GM11168 (cell line): ENCODE data around the gene DHRSX.
"Not testable (repeated sequence)": the region's sequence is repeated elsewhere in the genome, so short reads cannot be mapped to it uniquely, and the experiment has no call there.

Source experiments
- in situ Hi-C: fragments of 300-500 bp; cut with MboI; formaldehyde crosslinking; loops from one replicate; pipeline ENCODE4 v1.12.0; 2022; ENCODE audit warnings: low sequenced_read_pairs; ENCODE audit not compliant: unreplicated experiment

DHRSX gene

GRCh38 chrX:2501559-2502102, 855 bp upstream of the DHRSX start:
- in situ Hi-C loops: no loop called here

GRCh38 chrX:2500091-2500802, 529 bp downstream of the DHRSX start:
- in situ Hi-C loops: no loop called here

- in situ Hi-C loops: no loop called here
Observed at GRCh38 chrX:2499507-2499906, 1.3 kb downstream of the DHRSX start.

- in situ Hi-C loops: no loop called here
Observed at GRCh38 chrX:2498781-2499302, 1.9 kb downstream of the DHRSX start.

DNA sequence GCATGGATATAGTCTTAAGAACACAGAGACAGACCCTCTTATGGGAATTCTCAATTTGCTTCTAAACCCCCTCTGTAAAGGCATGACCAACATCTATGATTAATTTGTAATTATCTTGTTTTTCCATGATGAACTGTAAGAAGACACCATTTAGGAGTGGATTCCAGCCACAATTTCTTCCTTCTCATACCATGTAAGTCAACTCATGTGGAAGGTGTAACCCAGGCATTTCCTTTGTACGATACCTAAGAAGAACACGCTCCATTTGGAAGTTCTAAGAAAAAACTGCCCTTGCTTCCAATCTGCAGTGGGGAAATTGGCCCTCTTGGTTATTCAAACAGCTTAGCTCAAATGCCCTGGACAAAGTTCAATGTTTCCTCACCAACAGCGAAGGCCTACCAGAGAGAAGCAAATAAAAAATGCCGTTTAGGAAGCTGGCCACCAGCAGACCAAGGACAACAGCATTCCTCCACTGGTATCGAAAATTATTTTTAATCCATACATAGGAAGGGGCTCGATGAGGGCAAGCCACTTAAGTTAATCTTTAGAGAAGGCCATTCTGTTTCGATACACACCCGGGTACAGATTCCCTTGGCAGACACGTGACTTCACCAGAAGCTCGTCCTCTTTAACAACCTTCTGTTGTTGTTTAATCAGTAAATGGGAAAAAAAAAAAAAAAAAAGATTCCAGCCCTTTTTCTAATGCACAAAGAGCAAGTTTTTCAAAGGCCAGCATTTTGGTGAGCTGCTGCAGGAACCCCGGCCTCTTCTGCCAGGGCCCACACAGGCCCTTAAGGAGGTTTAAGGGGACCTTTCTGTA, 2.6 kb downstream of the DHRSX start:
- in situ Hi-C loops: no loop called here

DNA sequence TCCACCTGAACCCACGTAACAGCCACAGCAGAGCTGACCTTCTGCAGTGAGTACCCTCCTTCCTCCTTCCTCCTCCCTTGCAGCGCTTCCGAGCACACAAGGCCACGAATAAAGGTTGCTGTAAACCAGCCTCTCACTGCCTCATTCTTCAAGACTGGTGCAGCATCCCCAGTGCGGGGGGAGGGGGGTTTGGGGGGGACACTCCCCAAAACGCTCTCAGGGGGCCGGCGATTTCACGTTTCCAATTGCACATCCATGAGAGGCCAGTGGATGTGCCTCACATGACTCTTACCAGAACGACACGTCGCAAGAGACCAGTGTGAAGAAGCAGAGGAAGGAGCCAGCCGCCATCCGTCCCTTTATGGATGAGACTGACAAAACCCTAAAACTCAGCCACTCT, 5.2 kb downstream of the DHRSX start:
- in situ Hi-C loops: no loop called here

GRCh38 chrX:2492531-2493218, 8.1 kb downstream of the DHRSX start:
- in situ Hi-C loops: no loop called here

- in situ Hi-C loops: no loop called here
Observed at GRCh38 chrX:2490634-2491033, 10.1 kb downstream of the DHRSX start.

DNA sequence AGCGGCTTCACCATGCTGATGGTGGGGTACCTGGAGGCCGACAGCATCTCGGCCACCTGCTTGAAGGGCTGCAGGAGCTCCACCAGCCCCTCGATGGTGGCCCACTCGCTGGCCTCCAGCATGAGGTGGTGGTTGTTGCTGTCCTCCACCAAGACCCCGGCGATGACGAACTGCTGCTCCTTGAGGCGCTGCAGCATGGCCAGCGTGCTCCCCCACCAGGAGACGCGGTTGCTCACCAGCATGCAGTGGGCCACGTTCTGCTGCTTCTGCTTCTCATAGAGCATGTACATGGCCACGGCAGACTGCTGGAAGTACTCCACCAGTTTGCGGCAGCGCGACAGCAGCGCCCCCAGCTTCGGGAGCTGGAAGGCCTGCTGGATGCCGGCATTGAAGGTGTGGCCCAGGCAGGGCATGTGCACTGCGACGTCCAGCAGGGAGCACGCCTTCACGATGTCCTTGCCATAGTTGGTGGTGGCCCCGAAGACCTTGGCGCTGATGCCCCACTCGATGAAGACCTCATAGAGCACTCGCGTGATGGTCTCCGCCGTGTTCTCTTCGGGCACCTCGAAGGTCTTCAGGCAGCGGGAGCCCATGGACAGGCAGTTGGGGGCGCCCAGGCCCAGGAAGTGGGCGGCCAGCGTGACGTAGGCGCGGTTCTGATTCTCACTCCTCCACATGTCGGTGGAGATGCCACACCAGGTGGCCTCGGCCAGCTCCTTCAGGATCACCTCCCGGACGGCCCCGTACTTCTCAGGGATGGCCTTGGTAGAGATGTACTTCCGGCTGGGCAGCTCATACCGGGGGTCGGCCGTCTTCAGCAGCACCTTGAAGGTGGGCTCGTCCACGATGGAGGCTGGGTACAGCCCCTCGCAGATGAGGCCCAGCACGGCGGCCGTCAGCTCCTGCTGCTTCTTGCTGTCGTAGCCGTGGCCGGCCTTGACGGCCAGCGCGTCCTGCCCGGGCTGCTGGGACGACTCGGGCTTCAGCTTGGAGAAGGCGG, 11.0 kb downstream of the DHRSX start:
- in situ Hi-C loops: no loop called here

DNA sequence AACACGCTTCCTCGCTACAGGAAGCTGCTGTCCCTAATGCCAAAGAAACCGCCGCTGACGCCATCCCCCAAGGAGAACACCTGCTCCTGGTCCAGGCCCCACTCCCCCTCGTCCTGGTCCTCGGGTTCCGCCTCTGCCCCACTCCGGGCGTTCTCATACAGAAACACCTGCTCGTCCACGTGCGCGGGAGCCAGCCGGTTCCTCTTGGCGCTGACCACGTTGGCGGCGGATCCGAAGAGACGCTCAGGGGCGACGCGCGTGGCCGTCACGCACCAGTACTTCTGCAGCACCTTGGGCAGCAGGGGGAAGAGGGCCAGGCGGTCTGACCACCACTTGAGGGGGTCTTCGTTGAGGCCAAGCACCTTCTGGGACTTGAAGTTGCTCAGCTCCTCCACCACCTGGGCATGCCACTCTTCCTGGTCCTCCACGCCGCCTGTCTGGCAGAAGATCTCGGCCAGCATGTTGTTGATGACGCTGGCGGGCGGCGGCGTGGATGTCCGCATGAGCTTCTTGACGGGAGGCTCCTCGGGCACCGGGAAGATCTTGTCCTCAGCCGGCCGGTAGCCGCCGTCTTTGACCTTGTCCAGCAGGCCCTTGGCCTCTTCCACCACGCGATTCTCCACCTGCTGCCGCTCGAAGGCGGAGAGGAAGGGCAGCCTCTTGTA, 12.0 kb downstream of the DHRSX start:
- in situ Hi-C loops: no loop called here

GRCh38 chrX:2487366-2487765, 13.4 kb downstream of the DHRSX start:
- in situ Hi-C loops: no loop called here

GRCh38 chrX:2486476-2487133, 14.2 kb downstream of the DHRSX start:
- in situ Hi-C loops: no loop called here

- in situ Hi-C loops: no loop called here
Observed at GRCh38 chrX:2485789-2486345, 14.9 kb downstream of the DHRSX start.

DNA sequence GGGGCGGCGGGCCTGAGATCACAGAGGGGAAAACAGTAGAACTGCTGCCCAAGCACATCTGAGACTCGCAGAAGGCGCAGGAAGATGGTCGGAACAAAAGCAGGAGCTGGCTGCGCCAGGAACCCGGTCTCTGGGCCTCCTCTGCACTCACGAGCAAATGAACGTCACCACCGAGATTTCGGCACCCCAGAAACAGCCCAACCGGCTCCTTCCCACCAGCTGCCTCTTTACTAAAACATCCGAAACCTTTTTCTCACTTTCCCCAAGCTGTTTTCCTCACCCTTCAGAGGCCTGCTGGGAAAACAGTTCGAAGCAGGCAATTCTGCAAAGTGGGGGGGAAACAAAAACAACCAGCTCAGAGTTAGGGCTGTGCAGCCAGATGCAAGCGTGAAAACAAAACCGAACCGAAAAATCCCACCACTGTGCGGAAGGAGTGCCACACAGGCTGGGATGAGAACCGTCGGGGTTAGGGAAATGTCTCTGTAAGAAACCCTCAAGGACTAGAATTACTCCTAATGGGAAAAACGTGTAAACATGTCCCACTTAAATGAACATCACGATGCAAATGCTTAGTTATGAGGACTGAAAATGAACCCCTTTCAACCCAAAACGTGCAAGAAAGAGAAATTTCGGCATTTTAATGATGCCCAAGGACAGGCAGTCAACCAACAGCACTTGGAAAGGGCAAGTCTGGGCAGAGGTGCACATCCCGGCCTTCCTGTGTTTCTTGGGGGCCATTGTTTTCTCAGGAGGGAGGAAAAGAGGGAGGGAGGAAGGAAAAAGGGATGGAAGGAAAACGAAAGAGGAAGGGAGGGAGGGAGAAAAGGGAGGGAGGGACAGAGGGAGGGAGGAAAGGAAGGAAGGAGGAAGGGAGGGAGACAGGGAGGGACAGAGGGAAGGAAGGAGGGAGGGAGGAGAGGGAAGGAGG, 15.8 kb downstream of the DHRSX start:
- in situ Hi-C loops: no loop called here

GRCh38 chrX:2484256-2484655, 16.5 kb downstream of the DHRSX start:
- in situ Hi-C loops: no loop called here

DNA sequence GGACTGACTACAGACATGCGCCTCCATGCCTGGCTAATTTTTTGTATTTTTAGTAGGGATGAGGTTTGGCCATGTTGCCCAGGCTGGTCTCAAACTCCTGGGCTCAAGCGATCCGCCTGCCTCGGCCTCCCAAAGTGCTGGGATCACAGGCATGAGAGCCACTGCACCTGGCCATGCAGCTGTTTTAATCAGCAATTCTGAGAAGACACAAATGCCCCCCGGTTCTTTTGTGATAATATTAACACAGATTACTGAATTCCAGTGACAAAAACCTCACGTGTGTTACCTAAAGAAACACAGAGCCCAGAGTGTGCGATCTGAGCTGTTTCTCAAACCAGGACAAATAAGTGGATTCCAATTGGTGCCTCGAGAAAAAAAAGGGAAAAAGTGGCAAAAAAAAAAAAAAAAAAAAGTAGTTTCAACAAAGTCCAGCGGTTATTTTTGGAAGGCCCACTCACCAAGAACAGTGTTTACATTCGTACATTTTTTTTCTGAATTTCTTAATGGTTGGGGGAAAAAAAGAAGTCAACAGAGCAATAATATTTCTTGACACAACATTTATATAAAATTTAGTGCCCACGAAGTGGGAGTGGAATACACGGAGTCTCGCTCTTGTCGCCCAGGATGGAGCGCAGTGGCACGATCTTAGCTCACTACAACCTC, 17.2 kb downstream of the DHRSX start:
- in situ Hi-C loops: no loop called here

GRCh38 chrX:2481597-2481996, 19.2 kb downstream of the DHRSX start:
- in situ Hi-C loops: not testable (repeated sequence)
